Endothelial cell of umbilical vein (primary cell): ENCODE measurements around the gene METTL21C. TPM values are rescaled to one million over a fixed set of nuclear protein-coding genes. Genes with fewer than 3 reads are reported as not detected.
A peak's percentile ranks its signal among the peaks of the same experiment; 100 is the strongest.

Experiments used
- BruUV-seq: library from RNA; stranded (reverse); fragments of 400-500 nt; replicated peaks from 2 replicates; lab custom pipeline; 2021; lab: Mats Ljungman, UMichigan
- CTCF ChIA-PET: fragments of 300-600, 350-600 bp; sonication (Branson Sonifier 250); formaldehyde crosslinking; loops from one replicate; lab custom pipeline; 2021; ENCODE audit warnings: antibody characterized with exemption, inconsistent platforms; lab: Charles Lee
- POLR2A ChIA-PET: fragments of 300-600, 350-600 bp; sonication (Branson Sonifier 250); formaldehyde crosslinking; loops from one replicate; lab custom pipeline; 2021; ENCODE audit warnings: antibody characterized with exemption, inconsistent platforms; lab: Charles Lee
- DNase-seq: peaks from one replicate; pipeline ENCODE4 v3.0.0-alpha.2; 2011; ENCODE audit warnings: low read depth, low spot score
- FAIRE-seq: peaks from 2 replicates; lab custom pipeline; 2011; peaks lifted over from hg19 to GRCh38; lab: Jason Lieb, UNC
- H2AFZ ChIP-seq: 2 replicates; pipeline ENCODE4 v1.6.0; 2012; ENCODE audit warnings: low read depth, low read length, control low read depth, inconsistent platforms
- H3K27ac ChIP-seq: 2 replicates; pipeline ENCODE4 v1.5.1; 2011; ENCODE audit warnings: low read depth, mild to moderate bottlenecking, control low read depth, low read length, moderate library complexity; ENCODE audit not compliant: insufficient read depth
- H3K27me3 ChIP-seq, 2 experiments: 2 replicates each; pipeline versions ENCODE4 v1.6.0 to v1.6.1; 2011; ENCODE audit warnings: low read length in 2 of 2, mixed read lengths in 1 of 2; ENCODE audit not compliant: control insufficient read depth in 2 of 2, insufficient read depth in 2 of 2
- H3K36me3 ChIP-seq, 2 experiments: 2 replicates in 1 of 2; 3 replicates in 1 of 2; pipeline ENCODE4 v1.5.1; 2011; ENCODE audit warnings: low read length in 2 of 2, mild to moderate bottlenecking in 1 of 2, moderate library complexity in 1 of 2; ENCODE audit not compliant: control insufficient read depth in 2 of 2, insufficient read depth in 2 of 2; ENCODE audit errors: extremely low read depth in 1 of 2
- H3K4me1 ChIP-seq: 3 replicates; pipeline ENCODE4 v1.5.1; 2011; ENCODE audit warnings: mild to moderate bottlenecking, low read length; ENCODE audit not compliant: control insufficient read depth, insufficient read depth; ENCODE audit errors: extremely low read depth
- H3K4me2 ChIP-seq: 2 replicates; pipeline ENCODE4 v1.6.1; 2011; ENCODE audit warnings: low read length, control low read depth, mixed read lengths; ENCODE audit not compliant: insufficient read depth
- H3K4me3 ChIP-seq, 3 experiments: fragments of 200-600 bp in 1 of 3; sonication (generic), shearing (Covaris generic) in 1 of 3; replicated peaks in 1 of 3; 2 replicates each; pipeline ENCODE4 v1.5.1; 2011 to 2016; ENCODE audit warnings: control low read depth in 3 of 3, low read length in 3 of 3, mild to moderate bottlenecking in 2 of 3, inconsistent platforms in 1 of 3, low read depth in 1 of 3, moderate library complexity in 1 of 3; ENCODE audit not compliant: insufficient read depth in 1 of 3
- H3K79me2 ChIP-seq: 2 replicates; pipeline ENCODE4 v1.6.0; 2012; ENCODE audit warnings: low read length, inconsistent platforms; ENCODE audit not compliant: control insufficient read depth, insufficient read depth
- H3K9ac ChIP-seq: replicated peaks from 2 replicates; pipeline ENCODE3; 2011; ENCODE audit warnings: low read length, control low read depth; ENCODE audit not compliant: insufficient read depth; ENCODE audit errors: extremely low read depth
- H3K9me1 ChIP-seq: replicated peaks from 3 replicates; pipeline ENCODE4 v1.6.0; 2011; ENCODE audit warnings: mild to moderate bottlenecking, low read length; ENCODE audit not compliant: control insufficient read depth, insufficient read depth; ENCODE audit errors: extremely low read depth
- H3K9me3 ChIP-seq: replicated peaks from 2 replicates; pipeline ENCODE4 v1.5.1; 2012; ENCODE audit warnings: low read length, inconsistent platforms; ENCODE audit not compliant: control insufficient read depth, insufficient read depth
- H4K20me1 ChIP-seq: replicated peaks from 2 replicates; pipeline ENCODE3; 2011; ENCODE audit warnings: mild to moderate bottlenecking, low read length; ENCODE audit not compliant: control insufficient read depth, insufficient read depth; ENCODE audit errors: extremely low read depth
- EZH2 ChIP-seq: IDR thresholded peaks from 2 replicates; pipeline ENCODE4 v1.6.1; 2012; ENCODE audit warnings: borderline replicate concordance, low read depth, mild to moderate bottlenecking, moderate library complexity, low read length, inconsistent platforms; ENCODE audit not compliant: severe bottlenecking
- FOS ChIP-seq: IDR thresholded peaks from 2 replicates; pipeline ENCODE4 v1.6.1; 2011; ENCODE audit warnings: mild to moderate bottlenecking, low read length, moderate library complexity, borderline replicate concordance; ENCODE audit not compliant: insufficient read depth
- GATA2 ChIP-seq: IDR thresholded peaks from 2 replicates; pipeline ENCODE4 v1.7.0; 2011; ENCODE audit warnings: low read depth, mild to moderate bottlenecking, moderate library complexity, mixed read lengths, low read length; ENCODE audit not compliant: insufficient read length, insufficient read depth
- JUN ChIP-seq: IDR thresholded peaks from 2 replicates; pipeline ENCODE4 v1.6.1; 2011; ENCODE audit warnings: borderline replicate concordance, low read depth; ENCODE audit not compliant: insufficient read length, insufficient read depth
- MYC ChIP-seq: IDR thresholded peaks from one replicate; pipeline ENCODE4 v1.6.1; 2011; ENCODE audit warnings: mild to moderate bottlenecking, low read depth, low read length
- POLR2A ChIP-seq: IDR thresholded peaks from 2 replicates; pipeline ENCODE4 v1.6.1; 2012; ENCODE audit warnings: low read depth, mild to moderate bottlenecking, control low read depth, low read length
- POLR2AphosphoS5 ChIP-seq: IDR thresholded peaks from 2 replicates; pipeline ENCODE4 v1.6.1; 2012; ENCODE audit warnings: low read depth, mild to moderate bottlenecking, control low read depth, low read length, moderate library complexity; ENCODE audit not compliant: insufficient read depth
- dilution Hi-C: fragments of 300-500 bp; cut with MboI; formaldehyde crosslinking; loops from one replicate; pipeline ENCODE4 v1.15.0; 2019; ENCODE audit warnings: low sequenced_read_pairs; ENCODE audit not compliant: extremely low pct_ligation_motif_present
- intact Hi-C: fragments of 100-400 bp; cut with micrococcal nuclease; formaldehyde crosslinking; loops from one replicate; pipeline ENCODE4 v1.10.0; 2022
- polyA plus RNA-seq, 4 experiments: library from polyadenylated mRNA; depleted of rRNA in 3 of 4; stranded (reverse) in 3 of 4; unstranded in 1 of 4; fragments of >200 nt; gene quantifications; 2 replicates each; pipeline versions ENCODE4 v1.2.1 to v1.2.3, GENCODE V29; 2011 to 2012; ENCODE audit warnings: missing spikeins in 1 of 4
- total RNA-seq: library from RNA; stranded (reverse); gene quantifications from 2 replicates; pipeline ENCODE4 v1.2.3, GENCODE V29; 2021
- TF ChIP-seq, protein P1 (sequence below): IDR thresholded peaks from 2 replicates; pipeline ENCODE4 v1.6.1; 2011; ENCODE audit not compliant: insufficient read depth, insufficient read length
- TF ChIP-seq, protein P2 (sequence below), 2 donors: IDR thresholded peaks; 1 replicate in 1 of 2; 2 replicates in 1 of 2; pipeline ENCODE4 v1.5.1; 2011; ENCODE audit warnings: low read length in 2 of 2, mild to moderate bottlenecking in 2 of 2, moderate library complexity in 2 of 2, control low read depth in 1 of 2, inconsistent platforms in 1 of 2, low read depth in 1 of 2; ENCODE audit not compliant: insufficient read depth in 1 of 2; ENCODE audit errors: extremely low read depth in 1 of 2

METTL21C gene
- total and polyA plus RNA-seq, 2 donors (not counting 3 experiments of a cell fraction or from before 2014, with no cell fraction given) = not detected

DNA sequence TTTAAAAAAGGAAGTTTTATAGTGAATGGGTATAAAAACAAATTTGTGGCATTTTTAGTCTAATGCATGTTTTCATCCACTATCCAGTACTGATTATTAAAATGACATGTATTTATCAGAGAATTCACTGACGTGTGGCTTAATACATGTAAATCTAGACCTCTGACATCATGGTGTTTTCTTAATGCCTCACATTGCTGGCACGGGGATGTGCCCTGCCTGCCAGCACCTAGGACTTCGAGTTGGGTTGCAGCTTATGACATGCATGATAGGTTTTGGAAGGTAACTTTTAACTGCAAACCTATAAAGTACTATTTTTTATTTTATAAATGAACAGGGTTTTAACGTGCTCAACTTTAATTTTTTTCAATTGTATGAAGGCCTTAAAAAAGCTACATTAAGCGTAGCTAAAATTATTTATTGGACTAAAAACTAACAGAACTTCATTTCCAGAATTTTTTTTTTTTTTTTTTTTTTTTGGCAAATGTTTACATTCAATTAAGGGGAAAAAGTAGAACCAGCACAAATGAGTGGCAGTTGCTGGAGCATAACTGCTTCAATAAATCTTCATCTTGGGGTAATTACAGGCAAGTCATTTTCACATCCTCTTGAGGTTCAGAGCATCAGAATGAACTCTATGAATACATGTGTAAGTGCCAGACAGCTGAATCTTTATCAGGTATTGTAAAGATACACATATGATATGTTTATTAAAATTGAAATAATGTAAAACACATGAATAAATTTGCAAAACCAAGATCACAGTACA, 16.3 kb downstream of the METTL21C start:
- no peak for FAIRE-seq
- no peaks in the 10 kb centered on the region for H4K20me1 ChIP-seq
- TSS peak; percentile 51 for BruUV-seq

More for the DNA sequence above, 16.3 kb downstream of the METTL21C start:
- no peak for DNase-seq
- Histone ChIP-seq H3K9me1 (no peaks in the 10 kb centered on the region), H3K27me3 (no peaks in the 10 kb centered on the region), H3K36me3 (peaks cover 2 to 12% of the 10 kb centered on the region in 2 experiments), H3K9ac (no peak overlapping the region), H3K4me1 (no peaks in the 10 kb centered on the region), H3K27ac (no peak overlapping the region), H3K4me2 (no peak overlapping the region), H3K79me2 (no peaks in the 10 kb centered on the region), H3K4me3 (no peak overlapping the region), H3K9me3 (no peaks in the 10 kb centered on the region), H2AFZ (no peak overlapping the region)
- dilution Hi-C loops = no loop called here
- CTCF ChIA-PET = interaction anchor here (0.8 to 5.0 kb wide), 3 partner anchors 13 to 53 kb away, joined by 3 to 25 read pairs (median 5); no protein-coding TSS in a partner anchor
- intact Hi-C loops = no loop called here
- POLR2A ChIA-PET = no interaction called here
- no peak for TF ChIP-seq FOS
- TF ChIP-seq MYC = no peak
- TF ChIP-seq, protein P1, sequence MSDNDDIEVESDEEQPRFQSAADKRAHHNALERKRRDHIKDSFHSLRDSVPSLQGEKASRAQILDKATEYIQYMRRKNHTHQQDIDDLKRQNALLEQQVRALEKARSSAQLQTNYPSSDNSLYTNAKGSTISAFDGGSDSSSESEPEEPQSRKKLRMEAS = no peak
- no peak for TF ChIP-seq POLR2AphosphoS5
- no peak for TF ChIP-seq GATA2
- TF ChIP-seq JUN = no peak
- no peak for TF ChIP-seq POLR2A
- TF ChIP-seq EZH2 = no peak
- TF ChIP-seq, protein P2, sequence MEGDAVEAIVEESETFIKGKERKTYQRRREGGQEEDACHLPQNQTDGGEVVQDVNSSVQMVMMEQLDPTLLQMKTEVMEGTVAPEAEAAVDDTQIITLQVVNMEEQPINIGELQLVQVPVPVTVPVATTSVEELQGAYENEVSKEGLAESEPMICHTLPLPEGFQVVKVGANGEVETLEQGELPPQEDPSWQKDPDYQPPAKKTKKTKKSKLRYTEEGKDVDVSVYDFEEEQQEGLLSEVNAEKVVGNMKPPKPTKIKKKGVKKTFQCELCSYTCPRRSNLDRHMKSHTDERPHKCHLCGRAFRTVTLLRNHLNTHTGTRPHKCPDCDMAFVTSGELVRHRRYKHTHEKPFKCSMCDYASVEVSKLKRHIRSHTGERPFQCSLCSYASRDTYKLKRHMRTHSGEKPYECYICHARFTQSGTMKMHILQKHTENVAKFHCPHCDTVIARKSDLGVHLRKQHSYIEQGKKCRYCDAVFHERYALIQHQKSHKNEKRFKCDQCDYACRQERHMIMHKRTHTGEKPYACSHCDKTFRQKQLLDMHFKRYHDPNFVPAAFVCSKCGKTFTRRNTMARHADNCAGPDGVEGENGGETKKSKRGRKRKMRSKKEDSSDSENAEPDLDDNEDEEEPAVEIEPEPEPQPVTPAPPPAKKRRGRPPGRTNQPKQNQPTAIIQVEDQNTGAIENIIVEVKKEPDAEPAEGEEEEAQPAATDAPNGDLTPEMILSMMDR (IDR thresholded peaks at IDR 0.05; ENCODE audit: extremely low read depth in 1 of 2, insufficient read depth in 1 of 2, low read depth in 1 of 2, low read length in 2 of 2) = no peak
